Renal pelvis (tissue), 12 donors: ENCODE measurements around the gene RGSL1. TPM values are rescaled to one million over a fixed set of nuclear protein-coding genes. Genes with fewer than 3 reads are reported as not detected.

Experiments
- DNase-seq: peaks from one replicate; pipeline ENCODE4 v3.0.0-alpha.2; 2013
- long read RNA-seq, 16 experiments: transcript quantifications; one replicate each; lab custom pipeline, GENCODE V29; 2026
- polyA plus RNA-seq, 3 donors: library from polyadenylated mRNA; unstranded; fragments of 120-200 nt; gene quantifications; one replicate each; pipeline ENCODE4 v1.2.1, GENCODE V29; 2013; ENCODE audit not compliant: insufficient read length in 3 of 3

The RGSL1 gene
- polyA plus RNA-seq = under 1 TPM in 2 of 3 donors, not detected in 1; 0.03 to 0.33 TPM
- long read RNA-seq, donor 1 = 0 reads
- long read RNA-seq, donor 2 = 0 reads
- long read RNA-seq, donor 3 = 0 reads
- long read RNA-seq, donor 4 = 0 reads
- long read RNA-seq, donor 5 = 0 reads
- long read RNA-seq, donor 6 = 0 reads
- long read RNA-seq, donor 7 = 0 reads
- long read RNA-seq, donor 8 = 0 reads
- long read RNA-seq, donor 9 = 0 reads
- long read RNA-seq, donor 10 = 0 reads
- long read RNA-seq, donor 11 = 0 reads
- long read RNA-seq, donor 12 = 0 reads
- long read RNA-seq, donor 13 = 0 reads
- long read RNA-seq, donor 14 = 0 reads
- long read RNA-seq, donor 15 = 0 reads
- long read RNA-seq, donor 16 = 0 reads

DNA sequence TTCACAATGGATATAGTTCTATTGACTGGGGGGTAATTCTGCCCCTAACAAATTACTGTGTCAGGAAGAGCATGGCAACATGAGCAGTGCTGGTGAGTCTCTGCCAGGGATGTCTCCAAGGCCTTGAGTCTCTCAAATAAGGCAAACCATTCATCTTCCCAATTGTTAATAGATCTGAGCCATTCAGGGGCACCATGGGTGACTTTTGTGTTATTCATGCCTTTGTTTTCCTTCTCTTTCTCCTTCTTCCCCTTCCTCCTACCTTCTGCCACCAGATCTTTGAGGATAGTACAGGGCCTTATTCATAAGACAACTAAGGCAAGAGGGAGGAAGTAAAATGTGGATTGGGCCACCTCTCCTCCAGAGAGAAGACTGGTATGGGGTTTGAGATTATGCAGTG, at the start of gene RGSL1:
TSS of gene RGSL1 (plus strand) at position 60 of the 400 bp plus-strand sequence. CDS start at position 80, 20 bp downstream.
- no peak for DNase-seq

DNA sequence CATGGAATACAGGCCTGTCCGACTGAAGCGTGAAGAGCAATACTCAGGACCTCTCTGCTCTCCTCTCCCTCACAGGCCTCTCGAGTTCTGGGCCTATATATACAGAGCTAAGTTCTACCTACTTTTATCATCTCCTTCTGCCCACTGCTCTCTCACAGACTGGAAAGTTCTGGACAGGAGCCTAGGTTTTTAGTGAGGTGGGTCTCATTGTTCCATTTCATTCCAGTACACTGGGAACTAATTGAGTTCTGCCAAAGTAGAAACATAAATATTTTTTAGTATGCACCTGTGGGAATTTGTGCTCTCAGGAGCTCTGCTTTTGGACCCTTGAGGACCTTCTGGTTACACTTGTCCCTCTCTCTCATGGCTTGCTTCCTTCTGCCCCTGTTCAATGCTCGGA, 49.4 kb upstream of the RGSL1 start, which contains the start of gene TEDDM1:
TSS of gene TEDDM1 (minus strand) at position 101 of the 400 bp plus-strand sequence. CDS start 182 bp downstream, outside the sequence.
- no peak for DNase-seq

DNA sequence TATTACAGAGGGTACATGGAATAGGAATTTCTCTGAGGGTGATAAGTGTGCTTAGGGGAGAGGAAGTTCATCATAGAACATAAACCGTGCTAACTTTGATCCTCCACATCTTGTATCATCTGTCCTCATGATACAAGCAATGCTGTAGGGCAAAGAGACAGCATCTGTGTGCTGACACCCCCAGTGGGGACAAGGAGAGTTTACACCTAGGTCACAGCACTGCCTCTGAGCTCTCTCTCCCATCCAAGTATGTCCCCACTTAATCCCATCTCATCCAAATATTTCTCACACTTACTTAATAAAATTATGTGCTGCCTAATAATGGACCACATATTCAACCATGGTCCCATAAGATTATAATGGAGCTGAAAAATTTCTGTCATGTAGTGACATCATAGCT, 45.2 kb upstream of the RGSL1 start:
- no peak for DNase-seq

GRCh38 chr1:182405578-182405977, 44.4 kb upstream of the RGSL1 start:
- DNase-seq = no peak

DNA sequence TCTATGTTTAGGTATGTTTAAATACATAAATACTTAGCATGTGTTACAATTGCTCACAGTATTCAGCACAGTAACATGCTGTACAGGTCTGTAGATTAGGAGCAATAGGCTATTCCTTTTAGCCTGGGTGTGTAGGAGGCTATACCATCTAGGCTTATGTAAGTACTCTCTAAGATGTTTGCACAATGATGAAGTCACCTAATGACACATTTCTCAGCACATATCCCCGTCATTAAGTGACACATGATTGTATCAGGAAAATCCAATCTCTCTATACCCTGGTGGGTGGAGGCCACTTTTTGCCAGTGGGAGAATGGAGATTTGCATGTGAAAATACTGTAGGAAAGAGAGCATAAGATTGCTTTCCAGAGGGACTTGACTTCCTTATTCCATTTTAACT, 43.9 kb upstream of the RGSL1 start:
- DNase-seq = no peak

DNA sequence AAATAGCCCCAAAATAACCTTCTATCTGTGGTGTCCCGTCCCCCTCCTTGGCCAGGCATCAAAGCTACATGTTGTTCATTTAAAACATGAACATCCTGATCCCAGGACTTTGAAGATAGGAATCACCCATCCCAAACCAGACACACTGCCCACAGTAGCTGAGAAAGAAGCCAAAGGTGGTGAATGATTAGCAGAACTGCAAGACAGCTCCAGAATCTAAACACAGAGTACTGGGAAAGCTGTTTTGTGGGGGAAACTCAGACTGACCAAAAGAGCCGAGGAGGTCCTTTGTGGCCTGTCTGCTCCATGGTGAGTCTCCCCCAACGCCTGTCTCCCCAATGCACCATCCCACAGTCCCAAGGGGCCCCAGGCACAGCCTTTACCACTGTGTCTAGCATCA, 42.2 kb upstream of the RGSL1 start:
- DNase-seq = no peak

DNA sequence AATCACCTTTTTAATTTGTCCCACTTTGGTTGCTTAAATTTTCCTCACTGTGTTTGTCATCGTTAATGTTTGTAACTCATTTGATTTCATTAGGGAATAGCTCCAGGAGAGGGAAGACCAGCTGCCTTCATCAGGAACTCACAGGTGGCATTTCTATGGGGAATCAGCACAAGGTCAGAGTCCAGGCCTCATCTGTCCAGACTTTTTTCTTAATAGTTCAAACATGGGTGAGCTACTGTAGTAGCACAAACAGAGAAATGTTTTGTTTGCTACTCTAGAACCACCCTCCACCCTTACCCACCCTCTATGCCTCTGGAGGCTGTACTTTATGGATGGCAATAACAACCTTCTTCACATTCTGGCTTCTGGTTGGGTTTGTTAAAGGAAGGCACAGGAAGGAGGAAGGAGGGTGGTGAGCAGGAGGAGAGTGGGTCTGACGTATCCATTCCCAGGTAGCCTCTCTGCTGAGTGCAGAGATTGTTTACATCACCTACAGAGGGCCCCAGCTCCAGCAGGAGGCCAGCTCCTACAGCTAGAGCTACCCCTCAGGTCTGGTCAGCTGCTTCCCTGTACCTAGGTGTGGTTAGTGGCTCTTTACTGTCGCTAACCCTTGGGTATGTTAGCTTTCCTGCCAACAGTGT, 41.4 kb upstream of the RGSL1 start:
- DNase-seq = no peak

GRCh38 chr1:182410138-182410537, 39.8 kb upstream of the RGSL1 start:
- DNase-seq = no peak

DNA sequence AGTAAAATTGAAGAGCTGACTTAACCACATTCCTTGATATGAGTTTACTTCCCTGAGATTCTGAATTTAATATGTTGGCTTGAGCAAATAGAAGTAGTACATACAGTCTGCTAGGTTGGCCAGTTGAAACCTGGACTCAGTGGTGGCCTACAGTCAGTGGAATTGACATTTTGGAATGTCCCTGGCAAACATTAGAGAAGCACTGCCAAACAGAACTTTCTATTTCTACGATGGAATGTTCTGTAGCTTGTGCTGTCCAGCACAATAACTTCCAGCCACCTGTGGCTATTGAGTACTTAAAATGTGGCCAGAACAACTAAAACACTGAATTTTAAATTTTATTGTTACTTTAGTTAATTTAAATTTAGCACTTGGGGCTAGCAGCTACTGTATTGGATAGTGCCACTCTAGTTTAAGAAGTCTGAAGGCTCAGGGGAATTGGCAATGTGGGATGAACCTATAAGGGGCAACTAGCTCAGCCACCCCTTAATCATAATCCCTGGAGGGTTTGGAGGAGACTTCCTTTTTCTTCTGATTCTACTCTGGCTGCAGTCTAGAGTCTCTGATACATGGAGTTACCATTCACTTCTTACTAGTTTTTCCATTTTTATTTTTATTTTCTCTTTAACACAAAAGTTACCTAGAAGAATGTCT, 39.2 kb upstream of the RGSL1 start:
- DNase-seq = no peak

DNA sequence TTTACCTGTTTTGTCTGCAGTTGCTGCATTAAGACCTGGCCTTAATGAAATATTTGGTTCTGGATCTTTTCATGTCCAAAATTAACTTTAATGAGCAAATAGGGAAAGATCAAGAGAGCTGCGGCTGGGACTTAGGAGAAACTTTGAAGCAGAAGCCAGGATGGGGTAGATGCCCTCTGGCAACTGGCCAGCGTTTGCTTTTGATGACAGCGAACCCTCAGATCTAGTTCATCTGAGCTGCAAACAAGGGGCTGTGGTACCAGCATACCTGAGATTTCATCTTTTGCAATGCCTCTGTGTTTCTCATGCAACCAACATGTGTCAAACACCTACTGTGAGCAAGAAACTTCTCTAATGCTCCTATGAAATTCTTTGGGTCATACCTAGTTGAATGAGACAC, 36.5 kb upstream of the RGSL1 start:
- DNase-seq = no peak

- no peak for DNase-seq
Measured at GRCh38 chr1:182413969-182414368, 36.0 kb upstream of the RGSL1 start.

- DNase-seq = no peak
Measured at GRCh38 chr1:182415789-182416188, 34.2 kb upstream of the RGSL1 start.

- DNase-seq = no peak
Measured at GRCh38 chr1:182426442-182427430, 23.2 kb upstream of the RGSL1 start.

GRCh38 chr1:182428043-182428442, 21.9 kb upstream of the RGSL1 start:
- DNase-seq = no peak

- no peak for DNase-seq
Measured at GRCh38 chr1:182430263-182431068, 19.5 kb upstream of the RGSL1 start.

DNA sequence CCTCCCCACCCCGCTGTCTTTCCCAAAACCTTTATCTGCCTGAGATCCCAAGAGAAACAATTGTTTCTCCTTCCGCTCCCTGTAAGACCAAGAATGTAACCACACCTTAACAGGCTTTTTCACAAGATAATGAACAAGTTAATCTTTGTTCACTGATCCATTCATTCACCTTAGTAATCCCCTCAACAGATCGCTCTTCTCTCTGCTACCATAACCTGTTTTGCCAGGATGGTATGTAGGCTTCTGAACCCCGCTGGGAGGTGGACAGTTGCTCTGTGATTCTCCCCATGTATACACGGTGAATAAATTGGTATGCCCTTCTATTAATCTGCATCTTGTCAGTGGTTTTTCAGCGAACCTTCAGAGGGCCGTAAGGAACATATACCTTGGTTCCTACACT, 18.7 kb upstream of the RGSL1 start:
- no peak for DNase-seq

GRCh38 chr1:182433580-182433979, 16.4 kb upstream of the RGSL1 start:
- no peak for DNase-seq

DNA sequence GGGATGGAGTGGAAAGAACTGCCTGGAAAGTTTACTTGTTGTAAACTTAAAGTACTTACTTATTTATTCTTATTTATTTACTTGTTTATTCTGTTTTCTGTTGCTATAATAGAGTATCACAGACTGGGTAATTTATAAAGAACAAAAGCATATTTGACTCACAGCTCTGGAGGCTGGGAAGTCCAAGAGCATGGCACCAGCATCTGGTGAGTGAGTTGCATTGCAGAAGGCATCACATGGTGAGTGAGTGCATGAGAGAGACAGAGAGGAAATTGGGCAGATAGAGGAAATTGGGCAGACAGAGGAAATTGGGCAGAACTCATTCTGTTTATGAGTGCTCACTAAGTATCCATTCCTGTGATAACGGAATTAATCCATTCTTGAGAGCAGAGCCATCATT, 11.6 kb upstream of the RGSL1 start:
- no peak for DNase-seq

- no peak for DNase-seq
Measured at GRCh38 chr1:182441719-182442118, 8.2 kb upstream of the RGSL1 start.

GRCh38 chr1:182442333-182442732, 7.6 kb upstream of the RGSL1 start:
- DNase-seq = no peak

- no peak for DNase-seq
Measured at GRCh38 chr1:182444497-182444896, 5.4 kb upstream of the RGSL1 start.
